Astrocyte of the spinal cord (primary cell): ENCODE results near the gene GREB1L.

ENCODE experiments used
- DNase-seq: peaks from one replicate; pipeline ENCODE4 v3.0.0; 2011; ENCODE audit warnings: low read depth, low spot score
- H3K4me3 ChIP-seq: 2 replicates; pipeline ENCODE4 v1.5.1; 2011; ENCODE audit warnings: low read depth, mild to moderate bottlenecking, low read length, moderate library complexity
- in situ Hi-C: cut with HindIII; loops from 2 replicates; pipeline ENCODE4 v1.10.0; 2017; ENCODE audit warnings: low sequenced_read_pairs
- TF ChIP-seq, protein P1 (sequence below): IDR thresholded peaks from 2 replicates; pipeline ENCODE4 v1.5.1; 2012; ENCODE audit warnings: low read depth, mild to moderate bottlenecking, low read length, inconsistent platforms

The GREB1L gene

DNA sequence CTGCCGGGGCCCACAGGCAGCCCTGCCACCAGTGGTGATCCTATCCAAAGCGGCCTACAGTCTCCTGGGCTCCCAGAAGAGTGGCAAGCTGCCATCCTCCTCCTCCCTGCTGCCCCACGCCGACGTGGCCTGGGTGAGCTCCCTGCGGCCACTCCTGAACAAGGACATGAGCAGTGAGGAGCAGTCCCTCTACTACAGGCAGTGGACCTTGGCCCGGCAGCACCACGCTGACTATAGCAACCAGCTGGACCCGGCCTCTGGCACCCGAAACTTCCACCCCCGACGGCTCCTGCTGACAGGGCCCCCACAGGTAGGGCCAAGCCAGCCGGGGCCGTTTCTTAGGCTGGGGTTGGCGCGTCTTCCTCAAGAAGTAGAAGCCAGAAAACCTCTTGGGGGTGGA, 258.0 kb downstream of the GREB1L start:
- TF ChIP-seq, protein P1, sequence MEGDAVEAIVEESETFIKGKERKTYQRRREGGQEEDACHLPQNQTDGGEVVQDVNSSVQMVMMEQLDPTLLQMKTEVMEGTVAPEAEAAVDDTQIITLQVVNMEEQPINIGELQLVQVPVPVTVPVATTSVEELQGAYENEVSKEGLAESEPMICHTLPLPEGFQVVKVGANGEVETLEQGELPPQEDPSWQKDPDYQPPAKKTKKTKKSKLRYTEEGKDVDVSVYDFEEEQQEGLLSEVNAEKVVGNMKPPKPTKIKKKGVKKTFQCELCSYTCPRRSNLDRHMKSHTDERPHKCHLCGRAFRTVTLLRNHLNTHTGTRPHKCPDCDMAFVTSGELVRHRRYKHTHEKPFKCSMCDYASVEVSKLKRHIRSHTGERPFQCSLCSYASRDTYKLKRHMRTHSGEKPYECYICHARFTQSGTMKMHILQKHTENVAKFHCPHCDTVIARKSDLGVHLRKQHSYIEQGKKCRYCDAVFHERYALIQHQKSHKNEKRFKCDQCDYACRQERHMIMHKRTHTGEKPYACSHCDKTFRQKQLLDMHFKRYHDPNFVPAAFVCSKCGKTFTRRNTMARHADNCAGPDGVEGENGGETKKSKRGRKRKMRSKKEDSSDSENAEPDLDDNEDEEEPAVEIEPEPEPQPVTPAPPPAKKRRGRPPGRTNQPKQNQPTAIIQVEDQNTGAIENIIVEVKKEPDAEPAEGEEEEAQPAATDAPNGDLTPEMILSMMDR: no peak
- in situ Hi-C loops: no loop called here
- H3K4me3 ChIP-seq: no peak overlapping the region
- DNase-seq: no peak

DNA sequence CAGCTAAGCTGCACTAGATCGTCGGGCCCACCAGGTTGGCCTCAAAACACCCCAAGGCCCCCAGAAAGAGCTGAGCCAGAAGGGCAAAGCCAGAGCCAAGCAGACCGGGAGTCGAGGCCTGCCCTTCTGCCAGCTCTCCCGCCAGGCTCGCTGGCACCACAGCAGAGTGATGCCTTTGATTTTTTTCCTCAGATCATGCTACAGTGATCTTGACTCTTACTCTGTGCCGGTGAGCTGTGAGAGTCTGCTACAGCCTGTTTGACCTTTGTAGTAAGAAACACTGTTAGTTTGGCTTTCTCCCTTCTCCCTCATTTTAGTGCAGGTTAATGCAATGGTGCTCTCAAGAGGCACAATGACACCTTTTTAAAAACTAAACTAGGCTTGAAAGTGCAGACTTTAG, 260.6 kb downstream of the GREB1L start:
- in situ Hi-C loops: no loop called here
- no peak for DNase-seq
- H3K4me3 ChIP-seq: no peak overlapping the region
- TF ChIP-seq, protein P1: no peak

DNA sequence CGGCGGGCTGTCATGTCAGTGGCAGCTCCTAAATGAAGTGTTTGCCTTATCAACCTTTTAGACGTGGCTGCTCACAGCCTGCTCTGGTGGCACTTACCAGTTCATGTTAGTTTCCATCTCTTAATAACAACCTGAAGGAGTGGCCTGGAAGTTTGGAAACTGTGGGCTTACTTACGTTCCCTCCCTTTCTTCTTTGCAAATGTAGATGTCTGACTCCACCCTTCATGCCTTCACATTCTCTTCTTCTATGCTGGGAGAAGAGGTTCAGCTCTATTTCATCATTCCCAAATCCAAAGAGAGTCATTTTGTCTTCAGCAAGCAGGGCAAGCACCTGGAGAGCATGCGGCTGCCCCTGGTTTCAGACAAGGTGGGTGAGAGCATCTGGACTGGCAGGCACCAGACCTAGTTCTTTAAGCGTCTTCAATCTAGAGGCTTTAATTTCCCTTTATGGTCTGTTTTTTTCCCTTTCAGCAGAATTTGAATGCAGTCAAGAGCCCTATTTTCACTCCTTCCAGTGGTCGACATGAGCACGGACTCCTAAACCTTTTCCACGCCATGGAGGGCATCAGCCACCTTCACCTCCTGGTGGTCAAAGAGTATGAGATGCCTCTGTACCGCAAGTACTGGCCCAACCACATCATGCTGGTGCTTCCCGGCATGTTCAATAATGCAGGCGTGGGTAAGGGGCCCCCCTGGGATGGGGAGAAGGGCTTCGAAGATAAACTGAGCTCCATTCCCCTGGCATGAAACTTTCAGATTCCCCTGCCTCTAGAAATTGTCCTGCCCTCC, 266.1 kb downstream of the GREB1L start:
- no peak overlapping the region for H3K4me3 ChIP-seq

DNA sequence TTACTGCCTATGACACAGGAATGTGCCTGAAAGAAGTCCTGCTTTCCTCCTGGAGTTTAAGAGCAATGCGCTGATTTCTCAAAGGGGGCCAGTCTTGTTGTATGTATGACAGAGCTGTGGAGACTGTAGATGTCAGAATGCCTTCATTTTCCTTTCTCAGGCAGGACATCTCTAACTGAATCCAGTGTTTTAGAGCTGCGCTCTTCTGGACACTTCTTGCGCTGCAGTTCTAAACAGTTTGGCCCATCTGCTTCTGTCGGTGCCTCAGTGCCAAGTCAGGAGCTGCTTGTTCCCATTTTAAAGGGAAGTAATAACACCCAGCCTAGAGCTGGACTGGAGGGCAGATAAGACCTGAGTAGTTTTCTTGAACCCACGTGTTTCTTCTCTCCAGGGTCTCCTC, 267.0 kb downstream of the GREB1L start:
- no peak overlapping the region for H3K4me3 ChIP-seq
- no peak for DNase-seq
- in situ Hi-C loops: no loop called here
- TF ChIP-seq, protein P1: no peak

More for the DNA sequence above, 266.1 kb downstream of the GREB1L start:
- in situ Hi-C loops: no loop called here
- no peak for DNase-seq
- TF ChIP-seq, protein P1: no peak

DNA sequence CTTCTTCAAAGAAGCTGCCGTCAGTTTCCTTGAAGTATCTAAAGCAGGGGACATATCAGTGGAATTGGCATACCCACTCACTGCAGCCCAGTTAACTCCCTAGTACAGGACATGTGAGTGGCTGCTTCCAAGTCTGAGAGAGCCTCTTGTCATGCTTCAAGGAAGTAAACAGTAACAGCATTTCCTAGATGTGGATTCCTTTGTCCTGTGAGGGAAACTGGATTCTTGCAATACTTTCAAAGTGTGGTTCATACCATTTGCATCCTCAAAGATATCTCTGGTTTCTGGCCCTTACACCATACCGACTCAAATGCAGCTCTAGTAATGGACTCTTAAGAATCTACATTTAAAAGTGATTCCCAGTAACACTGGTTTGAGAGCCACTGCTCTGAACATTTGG, 271.3 kb downstream of the GREB1L start:
- DNase-seq: no peak
- TF ChIP-seq, protein P1: no peak
- no peak overlapping the region for H3K4me3 ChIP-seq
- in situ Hi-C loops: no loop called here

DNA sequence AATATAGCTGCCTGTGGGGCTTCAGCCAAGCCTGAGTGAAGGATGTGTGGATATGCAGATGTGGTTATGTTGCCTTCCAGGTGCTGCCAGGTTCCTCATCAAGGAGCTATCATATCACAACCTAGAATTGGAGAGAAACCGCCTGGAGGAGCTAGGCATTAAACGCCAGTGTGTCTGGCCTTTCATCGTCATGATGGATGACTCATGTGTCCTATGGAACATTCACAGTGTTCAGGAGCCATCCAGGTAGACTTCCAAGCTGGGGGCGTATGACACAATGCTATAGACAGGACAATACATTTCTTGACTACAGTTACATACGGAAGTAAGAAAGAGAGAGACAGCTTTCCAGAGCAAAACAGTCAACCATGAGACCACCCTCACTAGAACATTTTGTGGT, 271.7 kb downstream of the GREB1L start:
- no peak overlapping the region for H3K4me3 ChIP-seq
- in situ Hi-C loops: no loop called here
- no peak for DNase-seq
- TF ChIP-seq, protein P1: no peak
